Measurements from ENCODE around the gene ATG10. TPM values are rescaled to one million over a fixed set of nuclear protein-coding genes. Genes with fewer than 3 reads are reported as not detected.
"Not testable (repeated sequence)": the region's sequence is repeated elsewhere in the genome, so short reads cannot be mapped to it uniquely, and the experiment has no call there.

ATG10 gene
- total RNA-seq, 4 donors from 2014 or later = 1.0 to 15.4 (median 6.5) TPM

GRCh38 chr5:82129723-82130285 lies 158.0 kb downstream of the ATG10 start:
- no peaks in the 10 kb centered on the region for H3K36me3 ChIP-seq
- H3K4me3 ChIP-seq = no peak overlapping the region
- intact Hi-C loops (cut with DNase I; ENCODE audit: low total_unique reads) = no loop called here
- H3K9me3 ChIP-seq = peaks cover 0 to 7% of the 10 kb centered on the region in 2 donors
- no peaks in the 10 kb centered on the region for H3K4me1 ChIP-seq
- no peak for DNase-seq
- TF ChIP-seq POLR2A (IDR thresholded peaks at IDR 0.05) (no peak), CTCF (IDR thresholded peaks at IDR 0.05) (no peak)
- no peak overlapping the region for H3K27ac ChIP-seq
- H3K27me3 ChIP-seq = no peaks in the 10 kb centered on the region

- TF ChIP-seq POLR2A (IDR thresholded peaks at IDR 0.05) = no peak
- TF ChIP-seq CTCF (IDR thresholded peaks at IDR 0.05) = no peak
- Histone ChIP-seq H3K4me3 (no peak overlapping the region), H3K4me1 (no peaks in the 10 kb centered on the region), H3K36me3 (no peaks in the 10 kb centered on the region), H3K9me3 (peaks cover 0 to 7% of the 10 kb centered on the region in 2 donors), H3K27ac (no peak overlapping the region), H3K27me3 (no peaks in the 10 kb centered on the region)
- no peak for DNase-seq
- intact Hi-C loops (cut with DNase I; ENCODE audit: low total_unique reads) = no loop called here
Measured at GRCh38 chr5:82130602-82131001, 158.8 kb downstream of the ATG10 start.

GRCh38 chr5:82137205-82137604 lies 165.4 kb downstream of the ATG10 start:
- Histone ChIP-seq H3K27me3 (no peaks in the 10 kb centered on the region), H3K4me1 (no peaks in the 10 kb centered on the region), H3K4me3 (no peak overlapping the region), H3K36me3 (no peaks in the 10 kb centered on the region), H3K9me3 (peaks cover 0 to 7% of the 10 kb centered on the region in 2 donors), H3K27ac (no peak overlapping the region)
- intact Hi-C loops (cut with DNase I; ENCODE audit: low total_unique reads) = no loop called here
- TF ChIP-seq CTCF (IDR thresholded peaks at IDR 0.05) (no peak), POLR2A (IDR thresholded peaks at IDR 0.05) (no peak)
- no peak for DNase-seq

DNA sequence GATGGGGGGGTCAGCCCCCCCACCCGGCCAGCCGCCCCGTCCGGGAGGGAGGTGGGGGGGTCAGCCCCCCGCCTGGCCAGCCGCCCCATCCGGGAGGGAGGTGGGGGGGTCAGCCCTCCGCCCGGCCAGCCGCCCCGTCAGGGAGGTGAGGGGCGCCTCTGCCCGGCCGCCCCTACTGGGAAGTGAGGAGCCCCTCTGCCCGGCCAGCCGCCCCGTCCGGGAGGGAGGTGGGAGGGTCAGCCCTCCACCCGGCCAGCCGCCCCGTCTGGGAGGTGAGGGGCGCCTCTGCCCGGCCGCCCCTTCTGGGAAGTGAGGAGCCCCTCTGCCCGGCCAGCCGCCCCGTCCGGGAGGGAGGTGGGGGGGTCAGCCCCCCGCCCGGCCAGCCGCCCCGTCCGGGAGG lies 168.0 kb downstream of the ATG10 start:
- intact Hi-C loops (cut with DNase I; ENCODE audit: low total_unique reads); H3K9me3 ChIP-seq; H3K4me1 ChIP-seq: not testable (repeated sequence)

DNA sequence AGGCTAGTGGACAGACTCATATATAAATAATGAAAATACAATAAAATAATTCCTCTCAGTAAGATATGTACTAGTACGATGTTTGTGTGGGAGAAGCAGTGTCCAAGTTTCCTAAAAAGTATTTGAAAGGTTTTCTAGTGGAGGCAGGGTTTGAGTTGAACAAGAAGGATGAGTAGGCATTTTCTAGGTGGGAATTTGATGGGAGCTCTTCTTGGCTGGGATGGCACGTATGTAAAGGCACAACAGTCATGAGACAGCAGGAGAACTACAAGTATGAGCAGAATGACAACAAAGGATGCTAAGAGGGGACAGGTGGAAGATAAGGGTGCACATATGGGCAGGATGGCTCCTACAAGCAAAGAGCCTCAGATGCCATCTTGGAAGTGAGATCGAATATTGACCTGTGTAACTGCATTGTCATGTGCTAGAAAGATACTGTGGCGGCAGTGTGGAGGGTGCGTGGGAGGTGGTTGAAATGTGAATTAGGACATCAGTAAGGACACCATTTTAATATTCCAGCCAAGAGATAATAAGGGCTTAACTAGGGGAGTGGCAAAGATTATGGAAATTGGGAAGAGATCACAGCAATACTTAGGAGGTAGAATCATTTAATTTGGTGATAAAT lies 170.5 kb downstream of the ATG10 start:
- Histone ChIP-seq H3K27me3 (no peaks in the 10 kb centered on the region), H3K4me3 (no peak overlapping the region), H3K27ac (no peak overlapping the region), H3K9me3 (no peaks in the 10 kb centered on the region), H3K4me1 (no peaks in the 10 kb centered on the region), H3K36me3 (no peaks in the 10 kb centered on the region)
- TF ChIP-seq POLR2A (IDR thresholded peaks at IDR 0.05) (no peak), CTCF (IDR thresholded peaks at IDR 0.05) (no peak)
- intact Hi-C loops (cut with DNase I; ENCODE audit: low total_unique reads) = no loop called here
- DNase-seq = no peak

More for the DNA sequence above, 168.0 kb downstream of the ATG10 start:
- not testable (repeated sequence) for H3K4me3 ChIP-seq, H3K36me3 ChIP-seq, DNase-seq, H3K27me3 ChIP-seq, H3K27ac ChIP-seq

All from uterus (tissue), 4 donors.